Upper lobe of right lung (tissue), 1 donor: Measurements from ENCODE around the gene CT45A9. TPM values are rescaled to one million over a fixed set of nuclear protein-coding genes. Genes with fewer than 3 reads are reported as not detected.
A peak's percentile ranks its signal among the peaks of the same experiment; 100 is the strongest.
"Not testable (repeated sequence)": the region's sequence is repeated elsewhere in the genome, so short reads cannot be mapped to it uniquely, and the experiment has no call there.

Experiments used
- ATAC-seq: fragments of 200-7000 bp; cut with Tn5 transposase; one replicate; pipeline ENCODE4 v1.9.1; 2020; ENCODE audit warnings: mild to moderate bottlenecking, moderate library complexity
- DNase-seq: peaks from one replicate; pipeline ENCODE4 v3.0.0-alpha.2; 2020
- H3K27ac ChIP-seq: fragments of 200-600 bp; one replicate; pipeline ENCODE4 v1.8.0; 2022
- H3K27me3 ChIP-seq: fragments of 200-600 bp; one replicate; pipeline ENCODE4 v1.8.0; 2022; ENCODE audit warnings: mild to moderate bottlenecking
- H3K36me3 ChIP-seq: fragments of 200-600 bp; one replicate; pipeline ENCODE4 v1.8.0; 2022
- H3K4me1 ChIP-seq: fragments of 200-600 bp; one replicate; pipeline ENCODE4 v1.8.0; 2022
- H3K4me3 ChIP-seq: fragments of 200-600 bp; one replicate; pipeline ENCODE4 v1.8.0; 2022; ENCODE audit warnings: mild to moderate bottlenecking
- H3K9me3 ChIP-seq: fragments of 200-600 bp; one replicate; pipeline ENCODE4 v1.8.0; 2022
- CTCF ChIP-seq: fragments of 200-600 bp; IDR thresholded peaks from one replicate; pipeline ENCODE4 v1.8.0; 2022; ENCODE audit warnings: antibody characterized with exemption
- intact Hi-C: fragments of 100-400 bp; cut with DNase I; formaldehyde crosslinking; loops from one replicate; pipeline ENCODE4 v1.11.0; 2022
- total RNA-seq: library from RNA; stranded (reverse); fragmentation: NEBNext Ultra II Directional; extraction: Animal tissue kit (Norgen Biotek cat#: 25700); gene quantifications from one replicate; pipeline ENCODE4 v1.2.1, GENCODE V29; 2021
- donor health status: DM: no; HTN: yes; CAD: no; lungs with severe emphysema.

The CT45A9 gene
- total RNA-seq, 1 donor from 2014 or later: not detected

DNA sequence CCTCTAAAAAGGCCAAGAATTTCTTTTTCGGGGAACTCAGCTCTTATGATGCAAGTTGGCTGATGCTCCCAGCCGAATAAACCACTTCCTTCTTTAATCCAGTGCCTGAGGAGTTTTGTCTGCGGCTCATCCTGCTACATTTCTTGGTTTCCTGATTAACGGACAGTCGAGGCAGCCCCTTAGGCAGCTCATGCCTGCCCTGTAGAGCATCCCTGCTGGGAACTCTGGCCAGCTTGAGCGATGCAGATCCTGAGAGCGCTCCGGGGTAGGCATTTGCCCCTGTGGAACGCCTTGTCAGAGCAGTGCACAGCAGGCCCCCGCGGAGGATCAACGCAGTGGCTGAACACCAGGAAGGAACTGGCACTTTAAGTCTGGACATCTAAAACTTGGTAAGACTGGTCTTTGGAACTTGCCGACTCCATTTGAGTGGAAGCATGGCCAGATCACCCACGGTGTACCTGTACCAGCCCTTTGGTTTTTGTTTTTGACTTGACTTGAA, 18.5 kb upstream of the CT45A9 start:
- H3K4me3 ChIP-seq: no peak overlapping the region
- H3K27ac ChIP-seq: no peak overlapping the region
- intact Hi-C loops: no loop called here
- no peak for ATAC-seq
- H3K36me3 ChIP-seq: no peaks in the 10 kb centered on the region
- no peak for TF ChIP-seq CTCF
- DNase-seq: peak; percentile 16
- no peaks in the 10 kb centered on the region for H3K4me1 ChIP-seq
- no peaks in the 10 kb centered on the region for H3K9me3 ChIP-seq
- no peaks in the 10 kb centered on the region for H3K27me3 ChIP-seq

- ATAC-seq, H3K9me3 ChIP-seq, DNase-seq, H3K27ac ChIP-seq, H3K27me3 ChIP-seq, H3K36me3 ChIP-seq, intact Hi-C loops, H3K4me3 ChIP-seq, H3K4me1 ChIP-seq: not testable (repeated sequence)
Measured at GRCh38 chrX:135888976-135889375, 17.4 kb upstream of the CT45A9 start.

DNA sequence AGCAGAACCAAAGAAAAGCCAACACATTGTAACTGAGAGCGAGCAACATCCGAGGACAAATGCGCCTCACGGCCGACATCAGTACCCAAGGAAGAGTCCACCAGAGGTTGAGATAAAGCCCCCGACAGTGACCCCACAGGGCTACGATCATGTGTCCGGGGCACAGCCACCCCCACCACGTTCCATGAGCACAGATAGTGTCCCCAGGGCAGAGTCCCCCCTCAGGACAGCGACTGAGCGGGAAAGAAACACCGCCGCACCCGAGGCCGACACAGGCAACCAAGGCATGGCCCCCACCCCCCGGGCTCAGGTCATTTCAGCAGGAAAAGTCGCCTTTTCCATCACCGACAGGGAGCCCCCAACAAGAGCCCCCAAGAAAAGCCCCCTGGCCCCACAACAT, 16.6 kb upstream of the CT45A9 start:
- H3K36me3 ChIP-seq, H3K4me3 ChIP-seq, intact Hi-C loops, ATAC-seq, H3K27ac ChIP-seq, DNase-seq, H3K9me3 ChIP-seq, H3K27me3 ChIP-seq, H3K4me1 ChIP-seq: not testable (repeated sequence)

GRCh38 chrX:135882741-135883140, 11.1 kb upstream of the CT45A9 start:
- H3K27ac ChIP-seq, H3K9me3 ChIP-seq, H3K36me3 ChIP-seq, H3K4me3 ChIP-seq, ATAC-seq, H3K4me1 ChIP-seq, intact Hi-C loops, DNase-seq, H3K27me3 ChIP-seq: not testable (repeated sequence)

GRCh38 chrX:135854438-135854837, 17.2 kb downstream of the CT45A9 start, which contains the start of gene CT45A8:
TSS of gene CT45A8 (minus strand) at chrX:135854538. CDS start at chrX:135850783, 3,755 bp downstream.
- DNase-seq, H3K4me1 ChIP-seq, ATAC-seq, H3K36me3 ChIP-seq, intact Hi-C loops, H3K27me3 ChIP-seq, H3K27ac ChIP-seq, H3K4me3 ChIP-seq, H3K9me3 ChIP-seq: not testable (repeated sequence)

GRCh38 chrX:135837180-135837579, 34.4 kb downstream of the CT45A9 start, which contains the start of gene CT45A7:
TSS of gene CT45A7 (minus strand) at chrX:135837280. CDS start at chrX:135833533, 3,747 bp downstream.
- H3K27ac ChIP-seq, DNase-seq, intact Hi-C loops, ATAC-seq, H3K36me3 ChIP-seq, H3K9me3 ChIP-seq, H3K4me3 ChIP-seq, H3K27me3 ChIP-seq, H3K4me1 ChIP-seq: not testable (repeated sequence)

DNA sequence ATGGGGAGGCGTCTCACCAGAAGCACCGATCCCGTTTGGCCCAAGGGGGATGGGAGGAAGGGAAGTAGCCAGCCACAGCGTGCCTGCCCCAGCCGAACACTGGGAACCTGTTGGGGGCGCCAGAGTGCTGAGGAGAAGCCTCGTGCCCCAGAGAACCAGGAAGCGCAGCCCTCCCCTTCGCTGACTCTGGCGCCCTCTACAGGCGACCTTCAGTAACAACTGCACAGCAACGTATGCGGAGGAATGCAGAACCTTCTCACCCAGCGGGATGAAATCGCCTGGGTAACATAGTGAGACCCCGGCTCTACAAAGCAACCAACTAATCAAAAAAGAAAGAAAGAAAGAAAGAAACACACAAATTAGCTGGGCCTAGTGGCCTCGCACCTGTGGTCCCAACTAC, 51.7 kb downstream of the CT45A9 start, which contains the start of gene CT45A2:
Gene CT45A2 (minus strand): TSS at position 101 of the 400 bp plus-strand sequence. CDS start 3,747 bp downstream, outside the sequence.
- H3K27me3 ChIP-seq, ATAC-seq, H3K27ac ChIP-seq, H3K36me3 ChIP-seq, H3K4me3 ChIP-seq, H3K4me1 ChIP-seq, DNase-seq, H3K9me3 ChIP-seq, intact Hi-C loops: not testable (repeated sequence)

Other genes starting within 250 kb of the CT45A9 start
- not detected for gene CT45A1, start 158.2 kb downstream of the CT45A9 start, total RNA-seq
- 0.58 TPM for gene CT45A3, start 103.6 kb downstream of the CT45A9 start, total RNA-seq
- gene CT45A5, start 86.3 kb downstream of the CT45A9 start, total RNA-seq: 1.2 TPM
- gene CT45A6, start 69.0 kb downstream of the CT45A9 start, total RNA-seq: not detected
- gene CT45A2, start 51.8 kb downstream of the CT45A9 start, total RNA-seq: not detected
- not detected for gene CT45A7, start 34.5 kb downstream of the CT45A9 start, total RNA-seq
- not detected for gene CT45A8, start 17.3 kb downstream of the CT45A9 start, total RNA-seq
- gene CT45A10, start 21.6 kb upstream of the CT45A9 start, total RNA-seq: not detected
- not detected for gene SAGE1, start 21.9 kb upstream of the CT45A9 start, total RNA-seq
- 30.2 TPM for gene MMGT1, start 102.2 kb upstream of the CT45A9 start, total RNA-seq
- 13.2 TPM for gene SLC9A6, start 113.6 kb upstream of the CT45A9 start, total RNA-seq